ENCODE results near the gene FOXP1.
"Not testable (repeated sequence)": the region's sequence is repeated elsewhere in the genome, so short reads cannot be mapped to it uniquely, and the experiment has no call there.

FOXP1 gene

GRCh38 chr3:70979983-70980645 lies 603.4 kb downstream of the FOXP1 start:
- TF ChIP-seq CTCF (IDR thresholded peaks at IDR 0.05; ENCODE audit: low read depth, low read length): no peak
- H3K4me3 ChIP-seq (ENCODE audit: low read depth, low read length): no peak overlapping the region

GRCh38 chr3:70977712-70978111 lies 605.8 kb downstream of the FOXP1 start:
- H3K4me3 ChIP-seq (ENCODE audit: low read depth, low read length): no peak overlapping the region
- no peak for TF ChIP-seq CTCF (IDR thresholded peaks at IDR 0.05; ENCODE audit: low read depth, low read length)

DNA sequence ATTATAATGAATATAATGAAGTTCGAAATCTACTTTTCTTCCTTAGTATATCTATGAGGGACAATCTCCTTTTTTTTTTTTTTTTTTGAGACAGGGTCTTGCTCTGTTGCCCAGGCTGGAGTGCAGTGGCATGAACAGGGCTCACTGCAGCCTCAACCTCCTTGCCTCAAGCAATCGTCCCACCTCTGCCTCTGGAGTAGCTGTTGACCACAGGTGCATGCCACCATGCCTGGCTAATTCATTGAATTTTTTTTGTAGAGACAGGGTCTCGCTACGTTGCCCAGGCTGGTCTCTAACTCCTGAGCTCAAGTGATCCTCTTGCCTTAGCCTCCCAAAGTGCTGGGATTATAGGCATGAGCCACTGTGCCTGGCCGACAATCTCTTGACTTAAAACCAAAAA lies 607.5 kb downstream of the FOXP1 start:
- not testable (repeated sequence) for H3K4me3 ChIP-seq (ENCODE audit: low read depth, low read length)

DNA sequence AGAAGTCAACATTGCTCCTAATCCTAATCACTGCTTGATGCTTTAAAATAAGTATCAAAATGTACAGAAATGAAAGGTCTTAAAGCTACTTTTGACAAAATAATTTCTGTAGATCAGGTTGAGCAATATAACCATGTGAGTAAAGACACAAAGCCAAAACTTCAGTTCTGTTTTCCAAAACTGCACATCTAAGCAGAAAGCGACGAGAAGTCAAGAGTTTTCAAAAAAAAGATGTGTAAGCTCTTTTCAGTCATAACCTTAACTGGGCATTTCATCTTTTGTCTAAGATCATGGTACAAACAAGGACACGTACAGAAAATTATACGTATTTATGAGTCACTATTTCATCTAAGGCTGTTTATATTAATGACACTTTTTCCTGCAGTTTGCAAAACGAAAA lies 608.8 kb downstream of the FOXP1 start:
- H3K4me3 ChIP-seq (ENCODE audit: low read depth, low read length): no peak overlapping the region

GRCh38 chr3:70973558-70973957 lies 610.0 kb downstream of the FOXP1 start:
- H3K4me3 ChIP-seq (ENCODE audit: low read depth, low read length): no peak overlapping the region
- TF ChIP-seq CTCF (IDR thresholded peaks at IDR 0.05; ENCODE audit: low read depth, low read length): no peak

More for the DNA sequence above, 608.8 kb downstream of the FOXP1 start:
- TF ChIP-seq CTCF (IDR thresholded peaks at IDR 0.05; ENCODE audit: low read depth, low read length): no peak

DNA sequence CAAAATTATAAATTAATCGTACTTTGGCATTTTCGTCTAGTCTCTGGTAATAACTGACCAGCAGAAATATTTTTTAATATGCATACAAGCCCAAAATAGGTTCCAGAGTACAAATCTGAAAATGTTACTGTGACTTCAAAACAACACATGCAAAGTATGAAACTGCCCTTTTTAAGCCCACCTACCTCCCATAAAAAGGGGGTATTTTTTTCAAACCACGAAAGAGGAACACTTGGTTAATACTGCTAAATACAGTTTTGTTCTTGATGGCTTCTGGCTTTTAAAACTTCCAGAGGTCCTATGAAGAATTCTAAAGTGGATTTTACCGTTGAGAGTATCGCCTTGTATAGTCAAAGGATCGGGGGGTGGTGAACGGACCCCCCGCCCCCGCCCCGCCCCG lies 610.7 kb downstream of the FOXP1 start:
- no peak overlapping the region for H3K4me3 ChIP-seq (ENCODE audit: low read depth, low read length)
- TF ChIP-seq CTCF (IDR thresholded peaks at IDR 0.05; ENCODE audit: low read depth, low read length): no peak

DNA sequence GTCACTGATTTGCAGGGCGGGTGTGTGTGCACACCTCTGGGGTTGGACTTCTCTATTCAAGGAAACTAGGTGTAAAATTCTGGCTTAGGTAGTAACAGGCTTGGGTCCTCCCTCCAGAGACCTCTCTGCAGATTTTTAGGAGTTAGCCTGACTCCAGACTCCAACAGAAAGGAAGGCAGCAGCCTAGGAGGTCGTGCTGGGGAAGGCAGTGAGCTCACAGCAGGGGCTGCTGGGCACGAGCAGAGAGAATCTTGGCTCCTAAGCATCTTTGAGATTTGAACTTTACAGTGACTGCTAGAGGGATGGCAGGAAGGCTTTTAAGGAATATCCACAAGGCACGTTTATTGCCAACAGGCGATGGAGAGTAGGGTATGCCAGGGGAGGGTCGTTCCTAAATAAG lies 612.6 kb downstream of the FOXP1 start:
- TF ChIP-seq CTCF (IDR thresholded peaks at IDR 0.05; ENCODE audit: low read depth, low read length): no peak
- no peak overlapping the region for H3K4me3 ChIP-seq (ENCODE audit: low read depth, low read length)

DNA sequence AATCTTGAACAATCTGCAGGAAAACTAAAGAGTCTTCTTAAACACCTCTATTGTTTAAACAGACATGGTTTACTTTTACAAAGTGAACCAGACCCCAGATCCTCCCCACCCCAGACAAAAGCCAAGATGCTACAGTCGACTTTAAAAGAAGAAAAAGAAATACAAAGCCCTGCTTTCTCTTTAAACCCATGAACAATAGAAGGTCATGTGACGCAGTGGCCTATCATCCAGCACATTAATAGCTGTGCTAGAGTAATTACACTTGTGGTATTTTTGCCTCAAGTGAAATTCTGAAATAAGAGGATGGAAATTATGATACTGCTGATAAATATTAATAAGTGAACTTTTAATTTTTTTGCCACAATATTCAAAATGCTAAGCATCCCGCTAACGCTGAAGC lies 613.4 kb downstream of the FOXP1 start:
- no peak for TF ChIP-seq CTCF (IDR thresholded peaks at IDR 0.05; ENCODE audit: low read depth, low read length)
- no peak overlapping the region for H3K4me3 ChIP-seq (ENCODE audit: low read depth, low read length)

Data from WI38 (cell line).